KMS-11 (cell line): ENCODE results near the gene TWIST2.

Experiments used
- H2AFZ ChIP-seq: fragments of 200-600 bp; sonication (generic); 2 replicates; pipeline ENCODE4 v1.6.1; 2016; ENCODE audit warnings: antibody characterized with exemption, mixed run types, low read depth
- H3K27ac ChIP-seq: fragments of 200-600 bp; sonication (generic); 2 replicates; pipeline ENCODE4 v1.6.1; 2016; ENCODE audit warnings: mild to moderate bottlenecking, mixed run types
- H3K27me3 ChIP-seq: fragments of 200-600 bp; sonication (generic); 2 replicates; pipeline ENCODE4 v1.6.1; 2017; ENCODE audit warnings: mild to moderate bottlenecking, low read depth, mixed run types, moderate library complexity; ENCODE audit not compliant: insufficient read depth
- H3K36me3 ChIP-seq: fragments of 200-600 bp; sonication (generic); 2 replicates; pipeline ENCODE4 v1.6.1; 2017; ENCODE audit warnings: mild to moderate bottlenecking, mixed run types; ENCODE audit not compliant: insufficient read depth
- H3K4me1 ChIP-seq: fragments of 200-600 bp; sonication (generic); 2 replicates; pipeline ENCODE4 v1.6.1; 2016; ENCODE audit warnings: mild to moderate bottlenecking, low read depth, mixed run types; ENCODE audit not compliant: poor library complexity, severe bottlenecking
- H3K4me2 ChIP-seq: fragments of 200-600 bp; sonication (generic); 2 replicates; pipeline ENCODE4 v1.7.0; 2016; ENCODE audit warnings: mild to moderate bottlenecking, mixed run types
- H3K4me3 ChIP-seq: fragments of 200-600 bp; sonication (generic); IDR thresholded peaks from 2 replicates; pipeline ENCODE4 v1.6.1; 2017; ENCODE audit warnings: low read depth, low read length, mixed read lengths; ENCODE audit not compliant: insufficient read depth
- H3K79me2 ChIP-seq: fragments of 200-600 bp; sonication (generic); 2 replicates; pipeline ENCODE4 v1.6.1; 2016; ENCODE audit warnings: low read depth, mixed run types; ENCODE audit not compliant: insufficient read depth
- H3K9ac ChIP-seq: fragments of 200-600 bp; sonication (generic); 2 replicates; pipeline ENCODE4 v1.6.1; 2016; ENCODE audit warnings: mild to moderate bottlenecking, mixed run types
- H4K20me1 ChIP-seq: fragments of 200-600 bp; sonication (generic); 2 replicates; pipeline ENCODE4 v1.6.1; 2016; ENCODE audit warnings: mild to moderate bottlenecking, mixed run types; ENCODE audit not compliant: insufficient read depth
- CTCF ChIP-seq: fragments of 200-600 bp; sonication (generic); conservative IDR thresholded peaks from 2 replicates; pipeline ENCODE4 v1.6.1; 2017; ENCODE audit warnings: low read depth, mild to moderate bottlenecking, antibody characterized with exemption, low read length, moderate library complexity, mixed read lengths

The TWIST2 gene

GRCh38 chr2:238817891-238818290, 30.0 kb upstream of the TWIST2 start:
- no peaks in the 10 kb centered on the region for H3K27me3 ChIP-seq
- no peak overlapping the region for H3K4me2 ChIP-seq
- no peaks in the 10 kb centered on the region for H3K36me3 ChIP-seq

GRCh38 chr2:238818561-238818960, 29.3 kb upstream of the TWIST2 start:
- Histone ChIP-seq H3K4me1 (no peaks in the 10 kb centered on the region), H3K9ac (no peak overlapping the region), H3K4me3 (no peak overlapping the region), H3K27me3 (no peaks in the 10 kb centered on the region), H3K27ac (no peak overlapping the region), H4K20me1 (no peaks in the 10 kb centered on the region), H3K36me3 (no peaks in the 10 kb centered on the region), H3K4me2 (no peak overlapping the region), H3K79me2 (no peaks in the 10 kb centered on the region), H2AFZ (no peak overlapping the region)
- no peak for TF ChIP-seq CTCF

More at GRCh38 chr2:238817891-238818290, 30.0 kb upstream of the TWIST2 start:
- Histone ChIP-seq H3K9ac (no peak overlapping the region), H4K20me1 (no peaks in the 10 kb centered on the region), H3K79me2 (no peaks in the 10 kb centered on the region), H3K4me3 (no peak overlapping the region), H3K4me1 (no peaks in the 10 kb centered on the region), H2AFZ (no peak overlapping the region), H3K27ac (no peak overlapping the region)
- TF ChIP-seq CTCF: no peak

- H3K4me2 ChIP-seq: no peak overlapping the region
- H3K36me3 ChIP-seq: no peaks in the 10 kb centered on the region
- no peaks in the 10 kb centered on the region for H3K27me3 ChIP-seq
- no peak overlapping the region for H2AFZ ChIP-seq
- no peak for TF ChIP-seq CTCF
- H3K79me2 ChIP-seq: no peaks in the 10 kb centered on the region
- no peak overlapping the region for H3K9ac ChIP-seq
- no peak overlapping the region for H3K4me3 ChIP-seq
- H3K27ac ChIP-seq: no peak overlapping the region
- no peaks in the 10 kb centered on the region for H4K20me1 ChIP-seq
- no peaks in the 10 kb centered on the region for H3K4me1 ChIP-seq
These were observed 27.7 kb upstream of the TWIST2 start for GRCh38 chr2:238820197-238820596.

- H3K36me3 ChIP-seq: no peaks in the 10 kb centered on the region
- no peak overlapping the region for H2AFZ ChIP-seq
- H3K4me1 ChIP-seq: no peaks in the 10 kb centered on the region
- H3K79me2 ChIP-seq: no peaks in the 10 kb centered on the region
- H3K27ac ChIP-seq: no peak overlapping the region
- H3K4me2 ChIP-seq: no peak overlapping the region
- H3K4me3 ChIP-seq: no peak overlapping the region
- H3K27me3 ChIP-seq: no peaks in the 10 kb centered on the region
- no peak overlapping the region for H3K9ac ChIP-seq
- TF ChIP-seq CTCF: no peak
- no peaks in the 10 kb centered on the region for H4K20me1 ChIP-seq
These were observed 27.0 kb upstream of the TWIST2 start for GRCh38 chr2:238820916-238821315.
